Natural killer cell (primary cell): ENCODE measurements around the gene SELENOV. TPM values are rescaled to one million over a fixed set of nuclear protein-coding genes. Genes with fewer than 3 reads are reported as not detected.

ENCODE experiments used
- ATAC-seq, 3 donors: fragments of 150-1000 bp in 2 of 3; fragments of 200-7000 bp in 1 of 3; cut with Tn5 transposase; 1 replicate in 1 of 3; 2 replicates in 2 of 3; pipeline ENCODE4 v1.10.0; 2021; ENCODE audit warnings: mild to moderate bottlenecking in 2 of 3, moderate library complexity in 2 of 3
- DNase-seq, 2 donors: peaks; one replicate each; pipeline versions ENCODE4 v3.0.0 to v3.0.0-alpha.2; 2013 to 2021; ENCODE audit warnings: mixed read lengths in 1 of 2
- H3K27ac ChIP-seq: one replicate; pipeline ENCODE4 v1.5.1; 2013; ENCODE audit warnings: mild to moderate bottlenecking, low read length
- H3K27me3 ChIP-seq: one replicate; pipeline ENCODE4 v1.6.1; 2013; ENCODE audit warnings: low read length; ENCODE audit not compliant: control insufficient read depth, insufficient read depth
- H3K36me3 ChIP-seq: one replicate; pipeline ENCODE4 v1.6.1; 2013; ENCODE audit warnings: low read length; ENCODE audit not compliant: control insufficient read depth, insufficient read depth
- H3K4me1 ChIP-seq: one replicate; pipeline ENCODE4 v1.6.1; 2013; ENCODE audit warnings: low read length; ENCODE audit not compliant: control insufficient read depth, insufficient read depth
- H3K4me3 ChIP-seq: one replicate; pipeline ENCODE4 v1.5.1; 2013; ENCODE audit warnings: low read length
- H3K9me3 ChIP-seq: one replicate; pipeline ENCODE4 v1.6.1; 2013; ENCODE audit warnings: low read length; ENCODE audit not compliant: control insufficient read depth, insufficient read depth
- H3K27ac Mint-ChIP-seq, 2 donors: one replicate each; pipeline ENCODE4 v1.8.0; 2022; ENCODE audit warnings: mild to moderate bottlenecking in 2 of 2, mixed read lengths in 2 of 2, moderate library complexity in 1 of 2
- H3K27me3 Mint-ChIP-seq, 2 donors: one replicate each; pipeline ENCODE4 v1.8.0; 2022; ENCODE audit warnings: low read depth in 2 of 2, mixed read lengths in 2 of 2
- H3K36me3 Mint-ChIP-seq: one replicate; pipeline ENCODE4 v1.8.0; 2022; ENCODE audit warnings: mixed read lengths
- H3K4me1 Mint-ChIP-seq, 2 donors: one replicate each; pipeline ENCODE4 v1.8.0; 2022; ENCODE audit warnings: mixed read lengths in 2 of 2
- H3K4me3 Mint-ChIP-seq: one replicate; pipeline ENCODE4 v1.8.0; 2022; ENCODE audit warnings: mild to moderate bottlenecking, moderate library complexity, mixed read lengths
- H3K9me3 Mint-ChIP-seq, 2 donors: one replicate each; pipeline ENCODE4 v1.8.0; 2022; ENCODE audit warnings: mixed read lengths in 2 of 2
- WGBS: methylation state at CpG from one replicate; pipeline ENCODE4 v1.1.7; 2013; ENCODE audit warnings: missing lambda C conversion rate; ENCODE audit not compliant: insufficient coverage; 5-methylcytosine and 5-hydroxymethylcytosine counted together
- intact Hi-C: fragments of 100-400 bp; cut with micrococcal nuclease; formaldehyde crosslinking; loops from one replicate; pipeline ENCODE4 v1.14.2; 2022
- total RNA-seq, 4 donors: library from RNA; stranded (reverse); fragments of 120-200 nt in 1 of 4; gene quantifications; one replicate each; pipeline versions ENCODE4 v1.2.3 to v1.2.4, GENCODE V29; 2013 to 2022
- TF ChIP-seq, protein P1 (sequence below): fragments of 200-600 bp; IDR thresholded peaks from one replicate; pipeline ENCODE4 v1.8.0; 2022; ENCODE audit warnings: antibody characterized with exemption

Gene SELENOV
- total RNA-seq, 3 donors from 2014 or later (not counting 1 experiment from before 2014, with no cell fraction given), result not detected

DNA sequence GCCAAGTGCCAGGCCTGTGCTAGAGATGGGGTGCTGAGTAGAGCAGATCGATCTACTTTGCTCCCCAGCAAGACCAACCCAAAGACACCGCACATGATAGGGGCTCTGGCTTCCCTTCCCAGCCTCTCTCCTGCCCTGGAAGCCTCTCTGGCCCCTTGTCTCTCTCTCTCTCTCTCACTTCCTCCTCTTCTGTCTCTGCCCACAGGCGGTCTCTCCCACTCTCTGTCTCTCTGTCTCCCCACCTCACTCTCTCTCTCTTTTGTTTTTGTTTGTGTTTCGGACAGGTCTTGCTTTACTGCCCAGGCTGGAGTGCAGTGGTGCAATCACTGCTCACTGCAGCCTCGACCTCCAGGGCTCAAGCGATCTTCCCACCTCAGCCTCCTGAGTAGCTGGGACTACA, 1.3 kb downstream of the SELENOV start:
- H3K9me3 Mint-ChIP-seq, result no peaks in the 10 kb centered on the region
- Histone ChIP-seq H3K27ac (no peak overlapping the region), H3K4me1 (peaks cover 13% of the 10 kb centered on the region), H3K4me3 (no peak overlapping the region), H3K27me3 (peaks cover 34% of the 10 kb centered on the region), H3K9me3 (no peaks in the 10 kb centered on the region), H3K36me3 (no peaks in the 10 kb centered on the region)
- intact Hi-C loops, result no loop called here
- no peaks in the 10 kb centered on the region for H3K36me3 Mint-ChIP-seq
- peak overlapping the region; percentile 5 for H3K4me3 Mint-ChIP-seq
- 41% methylated on average over 6 of the region's 6 CpGs for WGBS
- peak in 1 of 3 donors; percentile 26 for ATAC-seq
- H3K27ac Mint-ChIP-seq, result no peak overlapping the region
- H3K27me3 Mint-ChIP-seq, result peaks cover 34 to 40% of the 10 kb centered on the region in 2 donors
- peaks cover 6 to 19% of the 10 kb centered on the region in 2 donors for H3K4me1 Mint-ChIP-seq
- DNase-seq, result no peak
- TF ChIP-seq, protein P1, sequence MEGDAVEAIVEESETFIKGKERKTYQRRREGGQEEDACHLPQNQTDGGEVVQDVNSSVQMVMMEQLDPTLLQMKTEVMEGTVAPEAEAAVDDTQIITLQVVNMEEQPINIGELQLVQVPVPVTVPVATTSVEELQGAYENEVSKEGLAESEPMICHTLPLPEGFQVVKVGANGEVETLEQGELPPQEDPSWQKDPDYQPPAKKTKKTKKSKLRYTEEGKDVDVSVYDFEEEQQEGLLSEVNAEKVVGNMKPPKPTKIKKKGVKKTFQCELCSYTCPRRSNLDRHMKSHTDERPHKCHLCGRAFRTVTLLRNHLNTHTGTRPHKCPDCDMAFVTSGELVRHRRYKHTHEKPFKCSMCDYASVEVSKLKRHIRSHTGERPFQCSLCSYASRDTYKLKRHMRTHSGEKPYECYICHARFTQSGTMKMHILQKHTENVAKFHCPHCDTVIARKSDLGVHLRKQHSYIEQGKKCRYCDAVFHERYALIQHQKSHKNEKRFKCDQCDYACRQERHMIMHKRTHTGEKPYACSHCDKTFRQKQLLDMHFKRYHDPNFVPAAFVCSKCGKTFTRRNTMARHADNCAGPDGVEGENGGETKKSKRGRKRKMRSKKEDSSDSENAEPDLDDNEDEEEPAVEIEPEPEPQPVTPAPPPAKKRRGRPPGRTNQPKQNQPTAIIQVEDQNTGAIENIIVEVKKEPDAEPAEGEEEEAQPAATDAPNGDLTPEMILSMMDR, result no peak

DNA sequence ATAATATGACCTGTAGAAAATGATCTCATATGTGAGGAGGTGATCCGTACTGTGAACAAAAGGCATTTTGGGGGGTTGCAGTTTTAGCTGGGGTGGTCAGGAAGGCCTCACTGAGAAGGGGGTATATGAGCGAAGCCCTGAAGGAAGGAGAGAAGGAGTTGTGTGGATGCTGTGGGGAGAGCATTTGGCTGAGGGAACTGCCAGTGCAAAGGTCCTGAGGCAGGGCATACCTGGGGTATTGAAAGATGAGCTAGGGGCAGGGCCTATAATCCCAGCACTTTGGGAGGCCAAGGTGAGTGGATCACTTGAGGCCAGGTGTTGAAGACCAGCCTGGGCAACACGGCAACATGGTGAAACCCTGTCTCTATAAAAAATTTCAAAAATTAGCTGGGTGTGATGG, 2.5 kb downstream of the SELENOV start:
- ATAC-seq, result no peak
- peaks cover 34% of the 10 kb centered on the region for H3K27me3 ChIP-seq

DNA sequence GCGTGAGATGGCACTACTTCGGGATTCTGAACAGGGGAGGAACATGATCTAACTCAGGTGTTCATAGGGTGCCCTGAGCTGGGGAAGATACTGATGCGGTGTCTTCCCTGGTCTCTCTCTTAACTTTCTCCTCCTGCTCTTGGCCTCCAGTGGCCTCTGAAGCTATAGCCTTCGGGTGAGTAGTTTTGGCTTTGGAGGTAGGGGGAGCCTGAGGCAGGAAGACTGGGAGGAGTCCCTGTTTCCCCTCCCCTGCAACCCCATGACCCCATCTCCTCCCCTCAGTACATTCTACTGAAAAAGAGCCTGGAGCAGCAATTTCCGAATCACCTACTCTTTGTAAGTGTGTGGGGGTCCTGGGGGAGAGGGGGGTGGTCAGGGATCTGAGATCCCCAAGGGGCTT, 3.5 kb downstream of the SELENOV start:
- H3K4me3 ChIP-seq, result no peak overlapping the region
- peaks cover 13% of the 10 kb centered on the region for H3K4me1 ChIP-seq
- 88% methylated on average over 4 of the region's 5 CpGs for WGBS
- DNase-seq (no peak), ATAC-seq (no peak)
- H3K27me3 ChIP-seq, result peaks cover 31% of the 10 kb centered on the region
- Mint-ChIP-seq H3K27me3 (peaks cover 27 to 30% of the 10 kb centered on the region in 2 donors), H3K27ac (no peak overlapping the region), H3K4me3 (no peak overlapping the region), H3K36me3 (no peaks in the 10 kb centered on the region), H3K9me3 (no peaks in the 10 kb centered on the region), H3K4me1 (peaks cover 6 to 19% of the 10 kb centered on the region in 2 donors)
- intact Hi-C loops, result no loop called here
- no peaks in the 10 kb centered on the region for H3K36me3 ChIP-seq
- no peaks in the 10 kb centered on the region for H3K9me3 ChIP-seq
- no peak overlapping the region for H3K27ac ChIP-seq
- TF ChIP-seq, protein P1, result no peak

More for the DNA sequence above, 2.5 kb downstream of the SELENOV start:
- Histone ChIP-seq H3K36me3 (no peaks in the 10 kb centered on the region), H3K27ac (no peak overlapping the region), H3K4me1 (peaks cover 13% of the 10 kb centered on the region), H3K4me3 (no peak overlapping the region), H3K9me3 (no peaks in the 10 kb centered on the region)
- TF ChIP-seq, protein P1, result no peak
- Mint-ChIP-seq H3K4me3 (no peak overlapping the region), H3K27me3 (peaks cover 34 to 36% of the 10 kb centered on the region in 2 donors), H3K27ac (no peak overlapping the region), H3K4me1 (peaks cover 6 to 19% of the 10 kb centered on the region in 2 donors), H3K9me3 (no peaks in the 10 kb centered on the region), H3K36me3 (no peaks in the 10 kb centered on the region)
- intact Hi-C loops, result no loop called here
- no peak for DNase-seq
- WGBS, result 64% methylated on average over 3 of the region's 3 CpGs

DNA sequence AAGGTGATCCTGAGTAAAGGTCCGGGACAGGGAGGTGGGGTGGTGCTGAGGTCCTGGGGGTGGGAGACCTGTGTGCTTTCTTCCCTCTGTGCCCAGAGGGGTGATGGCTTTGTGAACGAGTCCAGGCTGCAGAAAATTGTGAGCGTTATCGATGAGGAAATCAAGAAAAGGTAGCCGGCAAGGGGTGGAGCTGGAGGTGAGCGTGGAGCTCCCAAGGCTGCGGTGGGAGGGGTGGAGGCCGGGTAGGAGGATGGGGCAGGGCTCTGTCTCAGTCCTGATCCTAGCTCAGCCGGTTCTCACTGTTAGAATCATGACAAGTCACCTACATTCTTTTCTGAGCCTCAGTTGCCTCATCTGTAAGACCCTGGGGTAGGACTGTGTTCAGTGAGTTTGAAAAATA, 4.0 kb downstream of the SELENOV start:
- H3K4me3 Mint-ChIP-seq, result no peak overlapping the region

More for the DNA sequence above, 4.0 kb downstream of the SELENOV start:
- Histone ChIP-seq H3K9me3 (no peaks in the 10 kb centered on the region), H3K4me1 (peaks cover 13% of the 10 kb centered on the region), H3K27ac (no peak overlapping the region), H3K4me3 (no peak overlapping the region), H3K36me3 (no peaks in the 10 kb centered on the region), H3K27me3 (peaks cover 28% of the 10 kb centered on the region)
- intact Hi-C loops, result no loop called here
- DNase-seq (no peak), ATAC-seq (no peak)
- TF ChIP-seq, protein P1, result no peak
- Mint-ChIP-seq H3K9me3 (no peaks in the 10 kb centered on the region), H3K27me3 (peaks cover 25% of the 10 kb centered on the region in 2 donors), H3K36me3 (no peaks in the 10 kb centered on the region), H3K4me1 (peaks cover 6 to 19% of the 10 kb centered on the region in 2 donors), H3K27ac (no peak overlapping the region)
- 83% methylated on average over 9 of the region's 9 CpGs for WGBS
